H1 (cell line): ENCODE measurements around the gene DDAH2. TPM values are rescaled to one million over a fixed set of nuclear protein-coding genes. Genes with fewer than 3 reads are reported as not detected.
A peak's percentile ranks its signal among the peaks of the same experiment; 100 is the strongest.

Experiments
- CTCF ChIA-PET: fragments of 300-600 bp; sonication (Branson Sonifier 250); formaldehyde crosslinking; loops from one replicate; lab custom pipeline; 2021; ENCODE audit not compliant: partially characterized antibody; lab: Charles Lee
- POLR2A ChIA-PET: fragments of 300-600 bp; sonication (Branson Sonifier 250); formaldehyde crosslinking; loops from one replicate; lab custom pipeline; 2021; ENCODE audit warnings: inconsistent platforms; ENCODE audit not compliant: partially characterized antibody; lab: Charles Lee
- DNase-seq, 2 experiments: peaks; one replicate each; pipeline versions ENCODE4 v3.0.0 to v3.0.0-alpha.2; 2010 to 2022; ENCODE audit warnings: low spot score in 2 of 2, low read depth in 1 of 2, mixed read lengths in 1 of 2
- FAIRE-seq: peaks from 2 replicates; lab custom pipeline; 2011; peaks lifted over from hg19 to GRCh38; lab: Jason Lieb, UNC
- H2AFZ ChIP-seq: 2 replicates; pipeline ENCODE4 v1.8.1; 2012; ENCODE audit warnings: low read length, inconsistent platforms
- H2AK5ac ChIP-seq: 2 replicates; pipeline ENCODE4 v1.6.1; 2013; ENCODE audit warnings: low read depth, low read length
- H2BK120ac ChIP-seq: replicated peaks from 2 replicates; pipeline ENCODE3; 2013; ENCODE audit warnings: low read depth, low read length, inconsistent platforms
- H2BK12ac ChIP-seq: 2 replicates; pipeline ENCODE4 v1.6.1; 2013; ENCODE audit warnings: low read depth, low read length
- H2BK15ac ChIP-seq: 2 replicates; pipeline ENCODE4 v1.6.1; 2013; ENCODE audit warnings: low read length
- H2BK20ac ChIP-seq: 2 replicates; pipeline ENCODE4 v1.6.1; 2013; ENCODE audit warnings: low read length
- H2BK5ac ChIP-seq: 2 replicates; pipeline ENCODE4 v1.6.1; 2013; ENCODE audit warnings: low read depth, low read length
- H3K14ac ChIP-seq: 2 replicates; pipeline ENCODE4 v1.6.1; 2013; ENCODE audit warnings: inconsistent platforms; ENCODE audit not compliant: insufficient read length
- H3K18ac ChIP-seq: 2 replicates; pipeline ENCODE4 v1.6.1; 2013; ENCODE audit warnings: low read length; ENCODE audit errors: extremely low read depth
- H3K23ac ChIP-seq: 2 replicates; pipeline ENCODE4 v1.6.1; 2013; ENCODE audit warnings: inconsistent platforms; ENCODE audit not compliant: insufficient read length
- H3K23me2 ChIP-seq: 2 replicates; pipeline ENCODE4 v1.6.1; 2013; ENCODE audit warnings: low read depth, low read length
- H3K27ac ChIP-seq: 2 replicates; pipeline ENCODE4 v1.6.1; 2011; ENCODE audit warnings: low read depth, low read length, inconsistent platforms
- H3K27me3 ChIP-seq, 4 experiments: replicated peaks in 1 of 4; 1 replicate in 1 of 4; 2 replicates in 3 of 4; pipeline versions ENCODE4 v1.6.1 to v1.8.1; 2011 to 2013; ENCODE audit warnings: low read length in 3 of 4, mild to moderate bottlenecking in 3 of 4, inconsistent platforms in 2 of 4, mixed read lengths in 2 of 4, moderate library complexity in 1 of 4; ENCODE audit not compliant: control insufficient read depth in 3 of 4, insufficient read depth in 3 of 4; ENCODE audit errors: extremely low read depth in 1 of 4
- H3K36me3 ChIP-seq, 4 experiments: 2 replicates each; pipeline versions ENCODE4 v1.6.1 to v1.8.1; 2011 to 2013; ENCODE audit warnings: mild to moderate bottlenecking in 4 of 4, low read length in 3 of 4, moderate library complexity in 2 of 4, control low read depth in 1 of 4, inconsistent platforms in 1 of 4; ENCODE audit not compliant: insufficient read depth in 4 of 4, control insufficient read depth in 2 of 4
- H3K4ac ChIP-seq: replicated peaks from 2 replicates; pipeline ENCODE3; 2013; ENCODE audit warnings: low read length, low read depth, mixed read lengths, inconsistent platforms; ENCODE audit not compliant: insufficient read length
- H3K4me1 ChIP-seq, 4 experiments: replicated peaks in 1 of 4; 1 replicate in 1 of 4; 2 replicates in 3 of 4; pipeline versions ENCODE4 v1.6.1 to v1.8.1; 2011 to 2013; ENCODE audit warnings: low read length in 3 of 4, inconsistent platforms in 2 of 4, mixed read lengths in 1 of 4; ENCODE audit not compliant: insufficient read depth in 4 of 4, control insufficient read depth in 3 of 4
- H3K4me2 ChIP-seq, 2 experiments: 2 replicates each; pipeline versions ENCODE4 v1.6.1 to v1.8.1; 2011 to 2013; ENCODE audit warnings: low read depth in 2 of 2, low read length in 2 of 2, control low read depth in 1 of 2, inconsistent platforms in 1 of 2, mild to moderate bottlenecking in 1 of 2; ENCODE audit not compliant: insufficient read depth in 1 of 2
- H3K4me3 ChIP-seq, 4 experiments: fragments of 200-600, 300-600 bp in 1 of 4; sonication (generic), shearing (Covaris generic), sonication (Bioruptor Twin) in 1 of 4; 2 replicates each; pipeline versions ENCODE4 v1.5.1 to v1.8.1; 2011 to 2016; ENCODE audit warnings: low read length in 4 of 4, low read depth in 3 of 4, control low read depth in 2 of 4, inconsistent platforms in 2 of 4, mild to moderate bottlenecking in 2 of 4, mixed read lengths in 1 of 4, moderate library complexity in 1 of 4; ENCODE audit not compliant: insufficient read depth in 2 of 4; ENCODE audit errors: extremely low read depth in 1 of 4
- H3K56ac ChIP-seq: replicated peaks from 2 replicates; pipeline ENCODE3; 2013; ENCODE audit warnings: low read depth, mild to moderate bottlenecking, mixed read lengths, low read length, inconsistent platforms; ENCODE audit not compliant: insufficient read length
- H3K79me1 ChIP-seq: 2 replicates; pipeline ENCODE4 v1.6.1; 2013; ENCODE audit warnings: low read depth, low read length, control low read depth
- H3K79me2 ChIP-seq, 2 experiments: 2 replicates each; pipeline versions ENCODE4 v1.6.1 to v1.8.1; 2012 to 2013; ENCODE audit warnings: low read length in 2 of 2, mild to moderate bottlenecking in 2 of 2, inconsistent platforms in 1 of 2; ENCODE audit not compliant: insufficient read depth in 2 of 2, control insufficient read depth in 1 of 2
- H3K9ac ChIP-seq, 4 experiments: replicated peaks in 1 of 4; 1 replicate in 1 of 4; 2 replicates in 3 of 4; pipeline versions ENCODE4 v1.6.1 to v1.8.1; 2011 to 2013; ENCODE audit warnings: low read depth in 3 of 4, low read length in 3 of 4, control low read depth in 2 of 4, mild to moderate bottlenecking in 2 of 4, moderate library complexity in 2 of 4, inconsistent platforms in 1 of 4; ENCODE audit errors: extremely low read depth in 1 of 4
- H3K9me3 ChIP-seq, 2 experiments: 2 replicates each; pipeline versions ENCODE4 v1.6.1 to v1.8.1; 2012 to 2013; ENCODE audit warnings: mild to moderate bottlenecking in 2 of 2, moderate library complexity in 2 of 2, control low read depth in 1 of 2, inconsistent platforms in 1 of 2, low read depth in 1 of 2, low read length in 1 of 2, mixed read lengths in 1 of 2; ENCODE audit not compliant: insufficient read depth in 2 of 2
- H4K20me1 ChIP-seq, 2 experiments: replicated peaks in 1 of 2; 2 replicates each; pipeline versions ENCODE3 to v1.8.1; 2011 to 2013; ENCODE audit warnings: inconsistent platforms in 2 of 2, low read length in 2 of 2, mild to moderate bottlenecking in 1 of 2; ENCODE audit not compliant: insufficient read depth in 2 of 2, control insufficient read depth in 1 of 2
- H4K5ac ChIP-seq: 2 replicates; pipeline ENCODE4 v1.6.1; 2013; ENCODE audit warnings: low read length, low read depth, mixed read lengths, inconsistent platforms; ENCODE audit not compliant: insufficient read length
- H4K8ac ChIP-seq: 2 replicates; pipeline ENCODE4 v1.8.0; 2013; ENCODE audit warnings: mild to moderate bottlenecking, moderate library complexity, low read length, inconsistent platforms; ENCODE audit not compliant: insufficient read depth; ENCODE audit errors: extremely low read depth
- H4K91ac ChIP-seq: replicated peaks from 2 replicates; pipeline ENCODE3; 2013; ENCODE audit warnings: low read length, mixed read lengths, inconsistent platforms; ENCODE audit not compliant: insufficient read length
- BCL11A ChIP-seq, 2 experiments: IDR thresholded peaks; one replicate each; pipeline ENCODE4 v1.6.1; 2011; ENCODE audit warnings: low read depth in 2 of 2, low read length in 2 of 2, mild to moderate bottlenecking in 2 of 2
- BRCA1 ChIP-seq: IDR thresholded peaks from 2 replicates; pipeline ENCODE4 v1.6.1; 2012; ENCODE audit warnings: low read depth, low read length, improper control_type of control experiment
- CHD1 ChIP-seq: IDR thresholded peaks from 2 replicates; pipeline ENCODE4 v1.6.1; 2012; ENCODE audit warnings: low read depth, low read length, improper control_type of control experiment
- CHD2 ChIP-seq: IDR thresholded peaks from 2 replicates; pipeline ENCODE4 v1.6.1; 2012; ENCODE audit warnings: low read length, improper control_type of control experiment
- CREB1 ChIP-seq: IDR thresholded peaks from 2 replicates; pipeline ENCODE4 v1.6.1; 2012; ENCODE audit warnings: inconsistent platforms
- EZH2 ChIP-seq: fragments of 200-600 bp; sonication (generic); IDR thresholded peaks from 2 replicates; pipeline ENCODE4 v1.7.1; 2012; ENCODE audit warnings: low read depth, mild to moderate bottlenecking, moderate library complexity, low read length, inconsistent platforms; ENCODE audit not compliant: severe bottlenecking
- GTF2F1 ChIP-seq: IDR thresholded peaks from 2 replicates; pipeline ENCODE4 v1.6.1; 2012; ENCODE audit warnings: low read depth, low read length, improper control_type of control experiment, borderline replicate concordance
- JUND ChIP-seq: IDR thresholded peaks from 2 replicates; pipeline ENCODE4 v1.6.1; 2011; ENCODE audit warnings: mild to moderate bottlenecking, improper control_type of control experiment, low read length
- KDM1A ChIP-seq: fragments of 200-600, 300-600 bp; sonication (generic); IDR thresholded peaks from 2 replicates; pipeline ENCODE4 v1.7.1; 2016; ENCODE audit warnings: mild to moderate bottlenecking, low read length, borderline replicate concordance
- NANOG ChIP-seq: IDR thresholded peaks from 2 replicates; pipeline ENCODE4 v1.6.1; 2011; ENCODE audit warnings: low read length, low read depth, mild to moderate bottlenecking, inconsistent platforms; ENCODE audit not compliant: insufficient read depth, poor library complexity, severe bottlenecking
- RNF2 ChIP-seq: fragments of 200-900, 300-1000 bp; sonication (generic); IDR thresholded peaks from 2 replicates; pipeline ENCODE4 v1.7.1; 2016; ENCODE audit warnings: borderline replicate concordance, low read depth, mild to moderate bottlenecking, antibody characterized with exemption, low read length; ENCODE audit not compliant: poor library complexity, severe bottlenecking; ENCODE audit errors: missing control alignments
- SIRT6 ChIP-seq: IDR thresholded peaks from one replicate; pipeline ENCODE4 v1.7.1; 2012; ENCODE audit warnings: low read length, inconsistent platforms
- YY1 ChIP-seq: IDR thresholded peaks from 2 replicates; pipeline ENCODE4 v1.6.1; 2011; ENCODE audit warnings: low read depth, mild to moderate bottlenecking, low read length
- WGBS, 2 experiments: shearing (Covaris generic) in 1 of 2; methylation state at CpG; one replicate each; pipeline versions ENCODE4 v1.1.6 to v1.1.7; 2013 to 2015; ENCODE audit warnings: low lambda C conversion rate in 2 of 2, mixed read lengths in 2 of 2, inconsistent platforms in 1 of 2, low coverage in 1 of 2, missing lambda C conversion rate in 1 of 2; ENCODE audit not compliant: insufficient replicate concordance in 2 of 2, insufficient coverage in 1 of 2, insufficient read length in 1 of 2; ENCODE audit errors: extremely low coverage in 1 of 2, missing lambda C conversion rate in 1 of 2; 5-methylcytosine and 5-hydroxymethylcytosine counted together
- polyA plus RNA-seq, 7 experiments: library from polyadenylated mRNA; depleted of rRNA in 3 of 7; stranded (reverse) in 5 of 7; unstranded in 2 of 7; fragments of >200 nt in 5 of 7; fragments of 200-250 nt in 2 of 7; gene quantifications; 1 replicate in 5 of 7; 2 replicates in 1 of 7; 4 replicates in 1 of 7; pipeline versions ENCODE4 v1.2.1 to v1.2.3, GENCODE V29; 2011 to 2013; ENCODE audit warnings: missing spikeins in 2 of 7, mixed read lengths in 2 of 7
- total RNA-seq: library from RNA; stranded (reverse); fragmentation: NEBNext Ultra II Directional; extraction: Animal tissue kit (Norgen Biotek cat#: 25700); gene quantifications from 2 replicates; pipeline ENCODE4 v1.2.1, GENCODE V29; 2021
- TF ChIP-seq, protein P1 (sequence below): IDR thresholded peaks from 2 replicates; pipeline ENCODE4 v1.6.1; 2012; ENCODE audit warnings: inconsistent platforms

Gene DDAH2
- total and polyA plus RNA-seq, 2 of the 8 experiments (the other 6 are each of a cell fraction or from before 2014, with no cell fraction given) = 53.3 to 73.5 TPM

DNA sequence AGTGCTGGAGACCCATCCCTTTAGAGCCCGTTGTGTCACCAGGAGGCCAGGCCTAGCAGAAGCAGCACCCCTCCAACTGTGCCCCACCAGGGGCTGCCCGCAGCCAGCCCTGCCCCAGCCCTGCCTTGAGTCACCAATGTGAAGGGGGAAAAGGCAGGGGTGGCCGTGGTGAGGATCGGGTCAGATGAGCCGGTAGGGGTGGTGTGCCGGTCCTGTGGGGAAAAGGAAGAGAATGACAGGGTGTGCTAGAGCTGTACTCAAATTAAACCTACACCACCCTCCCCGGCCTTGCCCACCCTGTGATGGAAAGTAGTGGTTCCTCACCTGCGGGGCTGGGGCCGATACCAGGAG is 36.4 kb upstream of the DDAH2 start:
- H2AFZ ChIP-seq = no peak overlapping the region
- peaks cover 3% of the 10 kb centered on the region; the same call in 1 of the 2 replicates for H3K23me2 ChIP-seq
- no peak overlapping the region for H4K5ac ChIP-seq
- H3K4me3 ChIP-seq = no peak overlapping the region; a peak in 1 of 8 replicates
- DNase-seq (no peak), FAIRE-seq (no peak)
- no peak overlapping the region for H4K91ac ChIP-seq
- H3K36me3 ChIP-seq = peaks cover 0 to 13% (median 0%) of the 10 kb centered on the region in 4 experiments; a peak in 3 of 8 replicates
- no peak overlapping the region for H3K23ac ChIP-seq
- H3K4me1 ChIP-seq = peaks cover 0 to 11% (median under 1%) of the 10 kb centered on the region in 4 experiments; a peak in 4 of 7 replicates
- H3K9ac ChIP-seq = no peak overlapping the region
- H4K8ac ChIP-seq = no peak overlapping the region
- 93% methylated on average over 4 of the region's 9 CpGs; no CpG with 5 or more reads in 1 of the 2 experiments for WGBS, 2 experiments
- H3K27me3 ChIP-seq = no peaks in the 10 kb centered on the region
- H3K4ac ChIP-seq = no peak overlapping the region
- POLR2A ChIA-PET = interaction anchor here (1.0 to 2.0 kb wide), 19 partner anchors 11 to 132 kb away, joined by 3 to 14 read pairs (median 4); partner anchors contain the start of genes CLIC1, DDAH2, EHMT2 and GPANK1
- H2BK20ac ChIP-seq = 0 out of 2 replicates have a peak overlapping the region, but pooled peaks have one; percentile 61
- no peak overlapping the region for H3K18ac ChIP-seq
- H4K20me1 ChIP-seq = no peaks in the 10 kb centered on the region
- H3K79me2 ChIP-seq = no peaks in the 10 kb centered on the region
- H3K14ac ChIP-seq = no peak overlapping the region
- H3K56ac ChIP-seq = no peak overlapping the region
- CTCF ChIA-PET = interaction anchor here (0.6 to 2.2 kb wide), 18 partner anchors 9 to 114 kb away, joined by 3 to 23 read pairs (median 4); partner anchors contain the start of genes CLIC1, DDAH2, LSM2 and LY6G5C
- no peak overlapping the region for H3K27ac ChIP-seq
- no peak overlapping the region for H2AK5ac ChIP-seq
- H3K9me3 ChIP-seq = no peaks in the 10 kb centered on the region
- no peak overlapping the region for H2BK15ac ChIP-seq
- H3K79me1 ChIP-seq = no peaks in the 10 kb centered on the region
- H3K4me2 ChIP-seq = peak overlapping the region; percentile 31 to 77; a peak in 3 of 4 replicates
- no peak overlapping the region for H2BK12ac ChIP-seq
- H2BK120ac ChIP-seq = no peak overlapping the region
- 0 out of 2 replicates have a peak overlapping the region, but pooled peaks have one; percentile 9 for H2BK5ac ChIP-seq
- TF ChIP-seq EZH2 (no peak), BCL11A (IDR thresholded peaks at IDR 0.05; ENCODE audit: low read depth in 2 of 2, low read length in 2 of 2) (no peak), JUND (no peak), NANOG (no peak), RNF2 (no peak), SIRT6 (no peak), CHD1 (no peak), YY1 (no peak), BRCA1 (no peak), CREB1 (no peak), CHD2 (no peak), KDM1A (no peak), GTF2F1 (no peak)
- TF ChIP-seq, protein P1, sequence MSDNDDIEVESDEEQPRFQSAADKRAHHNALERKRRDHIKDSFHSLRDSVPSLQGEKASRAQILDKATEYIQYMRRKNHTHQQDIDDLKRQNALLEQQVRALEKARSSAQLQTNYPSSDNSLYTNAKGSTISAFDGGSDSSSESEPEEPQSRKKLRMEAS = no peak
